Measurements from ENCODE around the gene SHCBP1L.

- TF ChIP-seq CTCF (IDR thresholded peaks at IDR 0.05) (no peak), EZH2 (IDR thresholded peaks at IDR 0.05; ENCODE audit: borderline replicate concordance, insufficient read depth, low read depth, low read length, poor library complexity, severe bottlenecking) (no peak)
Observed at GRCh38 chr1:182913401-182913800, 39.6 kb downstream of the SHCBP1L start.

Measured in B cell (primary cell).